NOMO-1 treated with dmso at 0.1 percent for 144 hours (cell line): ENCODE measurements around the gene SLC26A11.
"Not testable (repeated sequence)": the region's sequence is repeated elsewhere in the genome, so short reads cannot be mapped to it uniquely, and the experiment has no call there.

Experiments
- DNase-seq: peaks from one replicate; lab custom pipeline; 2025; ENCODE audit not compliant: unreplicated experiment; lab: John Stamatoyannopoulos, UW

SLC26A11 gene

DNA sequence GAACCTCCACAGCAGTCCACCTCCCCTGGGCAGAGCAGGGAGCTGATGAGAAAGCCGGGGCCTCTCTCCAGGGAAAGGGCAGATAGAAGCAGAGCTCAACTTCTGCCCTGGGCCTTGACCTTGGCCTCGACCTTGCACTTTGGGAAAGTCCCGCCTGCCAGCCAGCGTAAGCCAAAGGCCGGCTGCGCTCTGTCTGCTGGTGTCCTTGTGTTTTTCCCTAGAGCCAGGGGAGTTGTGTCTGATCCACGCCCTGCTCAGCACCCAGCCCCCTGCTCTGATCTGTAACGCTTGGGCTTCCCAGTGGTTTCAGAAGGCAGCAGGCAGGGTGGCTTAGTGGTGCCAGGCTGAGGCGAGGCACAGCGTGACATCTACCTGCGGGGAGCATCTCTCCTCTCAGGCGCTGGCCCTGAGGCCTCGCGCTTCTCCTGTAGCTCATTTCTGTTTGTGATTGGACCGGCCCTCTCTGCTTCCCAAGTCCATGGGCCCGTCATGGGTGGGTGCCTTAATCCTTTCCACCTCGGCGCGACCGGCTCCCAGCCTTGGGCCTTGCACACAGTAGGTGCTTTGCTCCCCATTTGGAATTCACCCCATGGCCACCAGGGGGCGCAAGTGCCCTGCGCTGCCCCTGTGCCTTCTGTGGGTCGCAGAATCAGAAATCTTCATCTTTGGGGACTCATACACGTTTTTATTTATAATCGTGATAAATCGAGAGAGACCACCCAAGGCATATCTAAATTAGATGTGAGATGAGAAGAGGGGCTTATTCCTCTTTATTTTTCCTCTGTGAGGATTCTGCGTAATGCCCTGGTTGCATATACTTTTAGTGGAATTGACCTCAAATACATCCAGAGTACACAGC lies 24.3 kb upstream of the SLC26A11 start:
- no peak for DNase-seq

DNA sequence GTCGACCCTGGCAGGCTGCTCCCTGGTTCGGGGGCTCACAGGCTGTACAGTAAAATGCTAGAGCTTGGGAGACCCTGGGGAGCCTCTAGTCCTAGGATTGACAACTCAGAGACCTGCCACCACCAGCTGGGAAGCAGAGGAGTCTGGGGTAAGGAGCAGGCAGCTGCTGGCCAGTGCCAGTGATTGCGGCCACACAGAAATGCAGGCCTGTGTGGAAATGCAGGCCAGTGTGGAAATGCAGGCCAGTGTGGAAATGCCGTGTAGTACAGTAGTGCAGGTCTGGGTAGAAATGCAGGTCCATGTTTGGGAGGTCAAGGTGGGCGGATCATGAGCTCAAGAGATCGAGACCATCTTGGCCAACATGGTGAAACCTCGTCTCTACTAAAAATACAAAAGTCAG lies 23.6 kb upstream of the SLC26A11 start:
- no peak for DNase-seq

DNA sequence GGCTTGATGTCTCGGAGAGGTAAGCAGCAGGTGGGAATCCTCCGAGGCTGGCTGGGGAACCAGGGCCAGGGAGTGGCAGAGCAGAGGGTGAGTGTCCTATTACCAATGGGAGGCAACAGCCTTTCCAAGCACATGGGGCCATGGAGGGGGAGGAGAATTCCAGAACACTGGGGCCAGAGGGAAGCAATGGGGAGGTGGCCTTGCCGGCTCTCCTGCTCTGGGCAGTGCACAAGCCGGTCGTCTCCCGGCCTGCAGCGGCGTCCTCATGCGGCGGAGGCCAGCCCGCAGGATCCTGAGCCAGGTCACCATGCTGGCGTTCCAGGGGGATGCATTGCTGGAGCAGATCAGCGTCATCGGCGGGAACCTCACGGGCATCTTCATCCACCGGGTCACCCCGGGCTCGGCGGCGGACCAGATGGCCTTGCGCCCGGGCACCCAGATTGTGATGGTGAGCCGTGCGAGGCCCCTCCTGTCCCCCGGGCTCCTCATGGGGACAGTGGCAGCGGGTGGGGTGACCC lies 22.0 kb upstream of the SLC26A11 start:
- no peak for DNase-seq

DNA sequence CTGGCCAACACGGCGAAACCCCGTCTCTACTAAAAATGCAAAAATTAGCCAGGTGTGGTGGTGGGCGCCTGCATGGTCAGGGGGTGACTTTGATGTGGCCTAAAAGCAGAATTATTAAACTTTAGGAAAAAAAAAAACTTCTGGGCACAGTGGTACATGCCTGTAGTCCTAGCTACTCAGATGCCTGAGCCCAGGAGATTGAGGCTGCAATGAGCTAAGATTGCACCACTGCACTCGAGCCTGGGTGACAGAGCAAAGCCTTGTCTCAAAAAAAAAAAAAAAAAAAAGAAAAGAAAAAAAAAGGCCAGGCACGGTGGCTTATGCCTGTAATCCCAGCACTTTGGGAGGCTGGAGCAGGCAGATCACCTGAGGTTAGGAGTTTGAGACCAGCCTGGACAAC lies 20.9 kb upstream of the SLC26A11 start:
- DNase-seq: not testable (repeated sequence)

DNA sequence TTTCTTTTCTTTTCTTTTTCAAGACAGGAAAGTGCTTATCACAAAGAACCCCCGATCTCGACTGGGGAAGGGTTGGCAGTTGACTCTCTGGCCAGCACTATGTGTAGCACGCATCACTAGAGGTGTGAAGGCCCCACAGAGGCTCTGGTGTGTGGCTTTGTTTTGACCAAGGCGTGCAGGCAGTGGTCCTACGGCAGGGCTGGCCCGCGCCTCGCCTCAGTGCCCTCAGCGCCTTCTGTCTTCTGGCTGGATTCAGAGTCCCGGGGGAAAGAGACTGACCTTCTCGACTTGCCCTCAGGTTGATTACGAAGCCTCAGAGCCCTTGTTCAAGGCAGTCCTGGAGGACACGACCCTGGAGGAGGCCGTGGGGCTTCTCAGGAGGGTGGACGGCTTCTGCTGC lies 18.8 kb upstream of the SLC26A11 start:
- no peak for DNase-seq

DNA sequence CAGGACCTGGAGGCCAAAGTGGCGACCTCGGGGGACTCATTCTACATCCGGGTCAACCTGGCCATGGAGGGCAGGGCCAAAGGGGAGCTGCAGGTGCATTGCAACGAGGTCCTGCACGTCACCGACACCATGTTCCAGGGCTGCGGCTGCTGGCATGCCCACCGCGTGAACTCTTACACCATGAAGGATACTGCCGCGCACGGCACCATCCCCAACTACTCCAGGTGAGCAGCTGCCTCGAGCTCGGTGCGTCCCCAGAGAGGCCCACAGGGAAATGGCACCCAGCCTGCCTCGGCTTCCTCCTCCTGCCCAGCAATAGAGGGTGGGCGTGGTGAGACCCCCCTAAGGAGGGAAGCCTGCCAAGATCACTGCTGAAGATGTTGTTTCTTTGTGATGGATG lies 18.0 kb upstream of the SLC26A11 start:
- DNase-seq: no peak

DNA sequence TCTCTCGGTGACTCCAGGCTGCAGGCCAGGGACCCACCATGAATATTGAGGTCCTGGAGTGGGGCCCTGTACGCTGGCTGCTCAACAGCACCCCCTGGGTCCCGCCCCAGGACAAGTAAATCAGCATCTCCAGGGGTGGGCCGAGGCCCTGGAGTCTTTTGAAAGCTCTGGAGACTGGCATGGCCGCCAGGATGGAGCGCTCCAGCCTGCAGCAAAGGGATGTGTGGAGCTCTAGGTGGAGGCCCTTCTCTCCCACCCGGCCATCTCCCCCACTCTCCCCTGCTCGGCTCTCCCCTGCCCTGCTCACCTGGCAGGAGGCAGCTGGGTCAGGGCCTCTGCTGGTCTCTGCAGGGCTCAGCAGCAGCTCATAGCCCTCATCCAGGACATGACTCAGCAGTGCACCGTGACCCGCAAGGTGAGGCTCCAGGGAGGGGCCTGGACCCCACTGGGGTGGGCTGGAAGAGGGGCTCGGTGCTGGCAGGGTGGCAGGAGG lies 16.7 kb upstream of the SLC26A11 start:
- no peak for DNase-seq

DNA sequence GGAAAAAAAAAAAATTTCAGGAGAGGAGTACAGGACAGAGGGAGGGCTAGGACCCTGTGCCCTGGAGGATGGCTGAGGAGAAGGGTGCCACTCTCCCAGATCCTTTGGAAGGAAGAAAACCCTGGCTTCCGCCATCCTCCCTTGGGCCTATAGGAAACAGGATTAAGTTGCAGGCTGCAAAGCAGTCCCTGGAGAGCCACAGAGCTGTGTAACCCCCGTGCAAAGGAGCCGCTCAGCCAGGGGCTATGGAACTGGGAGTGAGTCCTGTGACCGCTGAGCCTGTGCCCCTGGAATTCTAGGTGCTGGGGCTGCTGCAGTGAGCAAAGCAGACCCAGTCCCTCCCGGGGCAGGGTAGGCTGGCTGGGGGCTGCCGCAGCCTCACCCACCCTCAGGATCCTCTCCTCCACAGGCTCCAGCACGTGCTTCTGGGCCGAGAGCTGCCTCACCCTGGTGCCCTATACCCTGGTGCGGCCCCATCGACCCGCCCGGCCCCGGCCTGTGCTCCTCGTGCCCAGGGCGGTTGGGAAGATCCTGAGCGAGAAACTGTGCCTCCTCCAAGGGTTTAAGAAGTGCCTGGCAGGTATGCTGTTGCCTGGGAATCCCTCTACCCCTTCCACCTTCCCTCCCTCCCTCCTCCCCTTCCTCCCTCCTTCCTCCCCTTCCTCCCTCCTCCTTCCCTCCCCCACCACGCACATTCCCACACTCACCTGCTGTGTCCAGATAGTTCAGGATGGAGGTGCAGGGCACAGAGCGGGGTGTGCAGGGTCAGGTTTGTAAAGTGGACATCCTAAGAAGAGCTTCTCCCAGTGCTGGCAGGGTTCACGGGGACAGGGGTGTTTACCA lies 15.4 kb upstream of the SLC26A11 start:
- DNase-seq: no peak

DNA sequence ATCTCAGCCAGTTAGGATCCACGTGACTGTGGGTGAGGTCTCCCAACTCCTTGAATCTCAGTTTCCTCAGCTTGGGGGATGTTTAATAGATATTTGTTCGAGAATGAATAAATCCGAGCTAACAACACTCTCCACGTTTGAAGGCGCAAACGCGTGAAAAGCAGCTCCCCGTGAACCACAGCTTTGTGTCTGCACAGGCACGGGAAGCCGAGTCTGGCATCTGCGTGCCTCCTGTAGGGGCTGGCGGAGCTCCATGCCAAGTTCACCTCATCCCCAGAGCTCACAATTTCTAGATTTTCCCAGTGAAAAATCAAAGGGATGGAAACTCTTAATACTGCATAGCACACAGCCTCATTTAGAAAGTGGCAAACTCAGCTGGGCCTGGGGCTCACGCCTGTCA lies 14.4 kb upstream of the SLC26A11 start:
- DNase-seq: no peak

DNA sequence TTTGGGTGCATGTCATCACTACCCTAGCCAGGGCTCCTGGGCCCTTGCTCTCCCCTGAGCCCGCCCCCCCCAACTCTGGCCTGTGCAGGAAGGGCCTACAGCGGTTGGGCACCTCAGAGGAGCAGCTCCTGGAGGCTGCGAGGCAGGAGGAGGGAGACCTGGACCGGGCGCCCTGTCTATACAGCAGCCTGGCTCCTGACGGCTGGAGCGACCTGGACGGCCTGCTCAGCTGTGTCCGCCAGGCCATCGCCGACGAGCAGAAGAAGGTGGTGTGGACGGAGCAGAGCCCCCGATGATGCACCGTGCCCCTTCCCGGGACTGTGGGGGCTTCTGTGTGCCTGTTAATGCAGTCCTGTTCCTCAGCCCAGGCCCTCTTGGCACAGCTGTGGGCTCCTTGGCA lies 12.2 kb upstream of the SLC26A11 start:
- no peak for DNase-seq

DNA sequence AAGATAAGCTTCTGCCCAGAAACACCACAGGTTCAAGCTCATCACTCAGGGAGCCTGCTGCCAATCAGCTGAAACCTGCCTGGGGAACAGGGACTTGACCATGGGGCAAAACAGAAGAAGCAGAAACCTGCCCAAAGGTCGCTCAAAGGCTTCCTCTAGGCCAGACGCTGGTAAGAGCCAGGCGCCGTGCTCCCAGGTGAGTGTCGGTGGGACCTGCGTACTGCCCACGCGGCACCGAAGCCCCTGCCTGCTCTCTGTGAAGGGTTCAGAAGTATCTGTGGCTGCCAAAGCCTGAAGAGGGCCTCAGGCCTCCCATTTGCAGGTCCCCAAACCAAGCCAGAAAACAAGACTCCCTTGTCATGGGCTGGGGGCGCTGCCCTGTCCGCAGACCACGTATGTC lies 10.5 kb upstream of the SLC26A11 start:
- DNase-seq: no peak

DNA sequence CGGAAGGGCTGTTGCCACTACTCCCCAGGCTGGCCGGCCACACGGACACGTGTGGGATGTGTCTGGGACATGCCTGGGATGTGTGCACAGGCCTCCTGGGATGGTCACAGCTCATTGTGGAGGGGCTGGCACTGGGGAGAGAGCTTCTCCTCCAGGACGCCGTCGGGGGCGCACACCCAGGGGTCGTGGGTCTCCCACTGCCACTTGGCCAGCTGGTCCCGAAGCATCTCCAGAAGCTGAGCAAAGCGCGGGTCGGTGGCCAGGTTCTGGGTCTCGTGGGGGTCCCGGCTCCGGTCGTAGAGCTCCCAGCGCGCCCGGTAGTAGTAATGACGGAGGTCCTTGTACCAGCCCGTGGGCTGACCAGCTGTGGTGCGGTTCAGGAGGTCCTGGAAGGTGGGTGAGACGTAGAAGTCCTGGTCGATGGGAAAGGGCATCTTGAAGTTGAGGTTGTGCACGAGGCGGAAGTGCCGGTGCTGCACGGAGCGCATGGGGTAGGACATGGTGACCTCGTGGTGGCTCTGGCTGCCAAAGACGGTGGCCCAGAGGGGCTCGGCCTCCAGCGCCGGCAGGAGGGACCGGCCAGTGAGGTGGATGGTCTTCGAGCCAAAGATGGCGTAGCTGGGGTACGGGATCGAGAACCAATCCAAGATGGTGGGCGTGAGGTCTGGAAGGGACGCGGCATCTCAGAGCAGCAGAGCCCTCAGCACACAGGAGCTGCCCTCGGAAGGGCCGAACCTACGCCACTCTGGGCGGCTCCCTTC lies 9.7 kb upstream of the SLC26A11 start:
- DNase-seq: no peak

DNA sequence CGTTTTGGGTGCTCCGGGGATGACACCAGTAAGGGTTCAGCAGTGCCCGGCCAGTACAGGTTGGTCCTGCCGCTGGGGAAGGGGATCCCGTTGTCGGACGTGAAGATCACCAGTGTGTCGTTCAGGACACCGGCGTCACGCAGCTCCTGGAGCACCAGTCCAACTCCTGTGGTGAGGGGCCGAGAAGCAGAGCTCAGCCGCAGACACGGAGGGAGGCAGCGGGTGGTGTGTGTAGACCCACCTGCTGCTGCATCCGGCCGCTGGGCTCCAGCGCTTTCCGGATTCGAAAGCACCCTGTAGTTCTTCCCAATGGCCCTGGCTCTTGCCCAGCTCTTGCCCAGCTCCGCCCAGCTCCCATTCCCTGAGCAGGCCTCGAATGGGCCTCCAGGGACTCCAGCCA lies 8.1 kb upstream of the SLC26A11 start:
- DNase-seq: no peak

DNA sequence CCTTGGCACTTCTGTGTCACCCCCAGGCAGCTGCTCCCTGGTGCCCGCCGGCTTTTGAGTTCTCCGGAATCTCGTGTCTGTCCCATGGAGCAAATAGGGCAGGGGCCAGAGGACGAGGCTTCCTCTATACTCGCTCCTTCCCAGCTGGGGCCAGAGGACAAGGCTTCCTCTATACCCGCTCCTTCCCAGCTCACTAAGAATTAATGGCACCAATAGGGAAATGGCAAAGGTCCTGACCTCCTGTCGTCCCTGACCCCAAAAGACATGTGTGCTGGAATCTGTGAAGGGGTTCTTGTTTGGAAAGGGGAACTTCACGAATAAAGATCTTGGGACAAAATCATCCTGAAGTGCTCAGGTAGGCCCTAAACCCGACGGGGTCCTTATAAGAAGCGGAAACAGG lies 7.7 kb upstream of the SLC26A11 start:
- DNase-seq: no peak

DNA sequence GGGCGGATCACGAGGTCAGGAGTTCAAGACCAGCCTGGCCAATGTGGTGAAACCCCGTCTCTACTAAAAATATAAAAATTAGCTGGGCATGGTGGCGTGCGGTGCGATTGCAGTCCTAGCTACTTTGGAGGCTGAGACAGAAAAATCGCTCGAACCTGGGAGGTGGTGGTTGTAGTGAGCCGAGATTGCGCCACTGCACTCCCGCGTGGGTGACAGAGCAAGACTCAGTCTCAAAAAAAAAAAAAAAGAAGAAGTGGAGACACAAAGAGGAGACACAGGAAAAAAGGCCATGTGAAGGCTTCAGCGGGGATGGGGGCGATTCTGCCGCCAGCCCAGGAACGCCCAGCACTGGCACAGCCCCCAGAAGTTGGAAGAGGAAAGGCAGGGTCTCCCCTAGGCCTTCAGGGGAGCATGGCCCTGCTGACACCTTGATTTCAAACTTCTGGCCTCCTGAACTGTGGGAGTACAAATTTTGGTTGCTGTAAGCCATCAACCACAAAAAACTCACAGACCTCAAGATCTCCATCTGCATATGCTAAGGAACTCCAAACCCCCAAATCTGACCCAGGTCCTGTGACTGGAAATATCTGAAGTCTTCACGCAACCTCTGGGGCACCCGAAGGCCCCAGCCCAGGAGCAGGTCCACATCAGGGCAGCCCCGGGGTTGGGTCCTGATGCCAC lies 7.1 kb upstream of the SLC26A11 start:
- DNase-seq: peak; percentile 71

DNA sequence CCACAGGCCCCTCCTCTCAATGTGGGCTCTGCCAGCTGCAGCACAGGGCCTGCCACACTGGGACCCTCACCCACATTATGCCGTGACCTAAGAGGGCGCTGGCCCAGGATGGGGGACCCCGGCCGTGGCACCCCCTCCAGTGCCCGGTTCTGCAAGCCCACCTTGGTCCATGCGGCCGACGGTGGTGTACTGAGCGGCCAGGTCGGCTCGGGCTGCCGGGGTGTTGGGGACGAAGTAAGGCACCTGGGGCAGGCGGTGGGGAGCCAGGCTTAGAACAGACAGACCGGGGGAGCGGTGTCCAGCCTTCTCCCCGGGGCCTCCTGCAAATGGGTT lies 6.6 kb upstream of the SLC26A11 start:
- no peak for DNase-seq

DNA sequence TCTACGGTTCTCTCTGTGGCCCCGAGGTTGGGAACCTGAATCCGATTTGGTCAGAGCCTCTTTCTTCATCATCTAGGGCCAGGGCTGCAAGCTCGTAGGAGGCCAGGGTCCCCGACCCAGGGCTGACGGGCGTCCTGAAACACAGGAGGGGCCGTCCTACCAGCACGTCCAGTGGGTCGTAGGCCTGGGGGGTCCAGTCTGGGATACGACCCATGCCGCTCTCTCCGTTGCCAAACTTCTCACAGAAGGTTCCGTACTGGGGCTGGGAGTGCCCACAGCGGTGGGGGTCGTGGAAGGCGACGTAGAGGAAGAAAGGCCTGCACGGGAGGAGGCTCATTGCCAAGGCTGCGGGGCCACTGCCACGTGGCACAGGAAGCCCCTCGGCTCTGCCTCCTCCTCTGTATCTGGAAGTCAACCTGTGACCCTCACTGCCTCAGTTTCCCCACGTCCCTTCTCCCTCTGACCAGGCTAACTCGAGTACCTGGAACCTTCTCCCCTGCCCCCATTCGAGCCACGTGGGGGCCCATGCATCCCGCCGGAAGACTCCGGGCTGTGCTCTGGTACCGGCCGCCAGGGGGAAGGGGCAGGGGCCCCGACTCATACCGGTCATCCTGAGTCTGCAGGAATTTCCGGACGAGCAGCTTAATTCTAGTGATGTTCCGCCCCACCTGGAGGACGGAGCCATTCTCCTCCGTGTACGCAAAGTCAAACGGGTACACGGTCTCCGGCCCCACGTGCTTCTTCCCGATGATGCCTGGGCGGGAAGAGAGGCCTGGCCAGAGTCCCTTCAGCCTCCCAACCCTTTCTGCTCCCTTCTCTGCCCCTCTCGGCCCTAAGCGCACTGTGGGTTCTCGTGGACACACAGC lies 6.0 kb upstream of the SLC26A11 start:
- DNase-seq: no peak

DNA sequence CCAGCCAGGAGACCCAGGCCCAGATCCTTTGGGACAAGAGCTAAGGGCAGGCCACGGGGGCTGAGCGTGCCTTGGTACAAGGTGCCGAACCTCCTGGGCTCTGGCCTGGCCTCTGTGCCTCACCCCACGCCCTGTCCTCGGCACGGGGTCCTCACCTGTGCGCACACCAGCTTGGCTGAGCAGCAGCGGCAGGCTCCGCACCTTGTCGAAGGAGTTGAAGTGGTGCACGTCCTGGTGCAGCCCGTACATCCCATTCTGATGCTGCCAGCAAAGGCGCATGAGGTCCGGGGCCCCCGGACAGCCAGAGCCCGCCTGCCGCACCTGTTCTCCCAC lies 5.4 kb upstream of the SLC26A11 start:
- no peak for DNase-seq

DNA sequence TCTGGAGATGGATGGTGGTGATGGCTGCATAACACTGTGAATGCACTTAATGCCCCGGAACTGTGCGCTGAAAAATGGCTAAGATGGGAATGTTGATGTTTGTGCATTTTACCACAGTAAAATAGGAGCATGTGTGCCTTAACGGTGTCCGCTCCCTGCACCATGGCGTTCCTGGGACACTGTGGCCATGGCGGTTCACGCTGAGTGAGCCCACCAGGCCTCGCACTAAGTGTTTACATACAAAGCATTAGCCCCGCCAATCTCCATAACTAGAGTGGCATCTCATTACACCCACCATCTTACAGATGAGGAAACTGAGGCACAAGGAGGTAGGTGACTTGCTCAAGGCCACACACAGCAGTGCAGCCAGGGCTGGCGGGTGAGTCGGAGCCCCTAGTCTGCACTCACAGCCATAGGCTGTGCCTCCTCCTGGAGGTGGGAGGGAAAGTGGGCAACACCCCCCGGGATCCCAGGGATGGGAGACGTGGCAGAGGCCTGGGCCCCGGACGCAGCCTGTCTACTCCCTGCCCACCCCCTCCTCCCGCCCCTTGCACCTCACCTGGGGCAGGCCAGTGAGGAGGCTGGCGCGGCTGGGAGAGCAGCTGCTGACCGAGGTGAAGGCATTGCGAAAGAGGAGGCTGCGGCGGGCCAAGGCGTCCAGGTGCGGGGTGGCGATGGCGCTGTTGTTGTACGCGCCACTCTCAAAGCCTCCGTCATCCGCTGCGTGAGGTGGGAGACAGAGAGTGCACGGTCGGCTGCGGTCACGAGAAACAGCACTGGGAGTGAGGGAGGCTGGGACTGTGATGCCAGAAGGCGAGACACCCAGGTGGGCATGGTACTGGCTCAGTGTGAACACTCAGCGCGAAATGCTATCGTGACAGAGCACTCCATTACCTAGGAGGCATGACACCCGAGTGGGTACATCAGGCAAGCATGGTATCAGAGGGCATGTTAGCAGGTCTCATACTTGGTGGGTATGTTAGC lies 3.5 kb upstream of the SLC26A11 start:
- DNase-seq: no peak
